Prostate gland (tissue), 2 donors: Measurements from ENCODE around the gene SS18L1. TPM values are rescaled to one million over a fixed set of nuclear protein-coding genes. Genes with fewer than 3 reads are reported as not detected.

Experiments used
- DNase-seq: peaks from one replicate; pipeline ENCODE4 v3.0.0-alpha.2; 2019; ENCODE audit warnings: low spot score
- H3K27ac ChIP-seq, 2 donors: fragments of 200-600 bp; sonication (generic); 2 replicates each; pipeline ENCODE4 v1.5.1; 2017 to 2019
- H3K27me3 ChIP-seq: fragments of 200-600 bp; sonication (generic); replicated peaks from 2 replicates; pipeline ENCODE4 v1.5.1; 2019; ENCODE audit not compliant: insufficient read depth
- H3K36me3 ChIP-seq, 2 donors: fragments of 200-600 bp; sonication (generic); 1 replicate in 1 of 2; 2 replicates in 1 of 2; pipeline versions ENCODE4 v1.5.1 to v1.8.1; 2017 to 2019
- H3K4me1 ChIP-seq: fragments of 200-600 bp; sonication (generic); replicated peaks from 2 replicates; pipeline ENCODE4 v1.5.1; 2019
- H3K4me3 ChIP-seq, 2 donors: fragments of 200-600 bp; sonication (generic); 2 replicates each; pipeline ENCODE4 v1.5.1; 2017 to 2019
- H3K9me3 ChIP-seq: fragments of 200-600 bp; sonication (generic); 2 replicates; pipeline ENCODE4 v1.5.1; 2017
- POLR2A ChIP-seq: fragments of 450-650 bp; IDR thresholded peaks from one replicate; pipeline ENCODE4 v1.6.1; 2016; ENCODE audit warnings: antibody characterized with exemption, mild to moderate bottlenecking
- POLR2AphosphoS5 ChIP-seq: sonication (generic); formaldehyde crosslinking; IDR thresholded peaks from one replicate; pipeline ENCODE4 v1.6.1; 2017; ENCODE audit warnings: antibody characterized with exemption
- WGBS: methylation state at CpG from one replicate; pipeline ENCODE4 v1.1.5; 2018; 5-methylcytosine and 5-hydroxymethylcytosine counted together
- intact Hi-C: fragments of 100-400 bp; cut with DNase I; formaldehyde crosslinking; loops from one replicate; pipeline ENCODE4 v1.14.2; 2022
- total RNA-seq, 2 donors: library from RNA; depleted of rRNA; stranded (reverse); fragments of >200 nt; gene quantifications; one replicate each; pipeline ENCODE4 v1.1.0, GENCODE V29; 2016
- TF ChIP-seq, protein P1 (sequence below), 4 experiments: fragments of 200-600 bp in 2 of 4; fragments of 450-650 bp in 2 of 4; sonication (generic) in 2 of 4; IDR thresholded peaks; 1 replicate in 3 of 4; 2 replicates in 1 of 4; pipeline ENCODE4 v1.5.1; 2016 to 2019; ENCODE audit warnings: antibody characterized with exemption in 4 of 4, mild to moderate bottlenecking in 2 of 4, moderate library complexity in 2 of 4

The SS18L1 gene
- total RNA-seq, 2 donors from 2014 or later: 17.9 to 32.7 TPM

DNA sequence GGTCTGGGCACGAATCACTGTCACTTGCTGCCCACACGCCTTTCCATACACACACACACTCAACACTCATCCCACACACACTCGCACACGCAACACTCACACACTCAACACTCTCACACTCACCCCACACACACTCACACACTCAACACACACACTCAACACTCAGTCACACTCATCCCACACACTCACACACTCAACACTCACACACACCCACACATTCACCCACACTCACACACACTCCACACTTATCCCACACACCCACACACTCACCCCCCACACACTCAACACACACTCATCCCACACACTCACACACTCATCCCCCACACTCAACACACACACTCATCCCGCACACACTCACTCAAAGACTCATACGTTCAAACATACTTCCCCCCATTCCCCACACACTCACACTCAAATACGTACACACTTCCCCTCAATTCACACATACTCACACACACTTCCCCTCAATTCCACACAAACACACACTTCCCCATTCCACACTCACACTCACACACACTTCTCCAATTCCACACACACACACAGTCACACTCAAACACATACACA, 85.5 kb downstream of the SS18L1 start:
- H3K27me3 ChIP-seq: no peaks in the 10 kb centered on the region
- H3K4me3 ChIP-seq: no peak overlapping the region
- no peaks in the 10 kb centered on the region for H3K36me3 ChIP-seq
- peaks cover 10% of the 10 kb centered on the region for H3K4me1 ChIP-seq
- H3K27ac ChIP-seq: no peak overlapping the region
- TF ChIP-seq POLR2A (no peak), POLR2AphosphoS5 (no peak)
- TF ChIP-seq, protein P1, sequence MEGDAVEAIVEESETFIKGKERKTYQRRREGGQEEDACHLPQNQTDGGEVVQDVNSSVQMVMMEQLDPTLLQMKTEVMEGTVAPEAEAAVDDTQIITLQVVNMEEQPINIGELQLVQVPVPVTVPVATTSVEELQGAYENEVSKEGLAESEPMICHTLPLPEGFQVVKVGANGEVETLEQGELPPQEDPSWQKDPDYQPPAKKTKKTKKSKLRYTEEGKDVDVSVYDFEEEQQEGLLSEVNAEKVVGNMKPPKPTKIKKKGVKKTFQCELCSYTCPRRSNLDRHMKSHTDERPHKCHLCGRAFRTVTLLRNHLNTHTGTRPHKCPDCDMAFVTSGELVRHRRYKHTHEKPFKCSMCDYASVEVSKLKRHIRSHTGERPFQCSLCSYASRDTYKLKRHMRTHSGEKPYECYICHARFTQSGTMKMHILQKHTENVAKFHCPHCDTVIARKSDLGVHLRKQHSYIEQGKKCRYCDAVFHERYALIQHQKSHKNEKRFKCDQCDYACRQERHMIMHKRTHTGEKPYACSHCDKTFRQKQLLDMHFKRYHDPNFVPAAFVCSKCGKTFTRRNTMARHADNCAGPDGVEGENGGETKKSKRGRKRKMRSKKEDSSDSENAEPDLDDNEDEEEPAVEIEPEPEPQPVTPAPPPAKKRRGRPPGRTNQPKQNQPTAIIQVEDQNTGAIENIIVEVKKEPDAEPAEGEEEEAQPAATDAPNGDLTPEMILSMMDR (IDR thresholded peaks at IDR 0.05): no peak
- WGBS: 73% methylated on average over 7 of the region's 7 CpGs
- DNase-seq: no peak
- H3K9me3 ChIP-seq: no peaks in the 10 kb centered on the region
- intact Hi-C loops: no loop called here

DNA sequence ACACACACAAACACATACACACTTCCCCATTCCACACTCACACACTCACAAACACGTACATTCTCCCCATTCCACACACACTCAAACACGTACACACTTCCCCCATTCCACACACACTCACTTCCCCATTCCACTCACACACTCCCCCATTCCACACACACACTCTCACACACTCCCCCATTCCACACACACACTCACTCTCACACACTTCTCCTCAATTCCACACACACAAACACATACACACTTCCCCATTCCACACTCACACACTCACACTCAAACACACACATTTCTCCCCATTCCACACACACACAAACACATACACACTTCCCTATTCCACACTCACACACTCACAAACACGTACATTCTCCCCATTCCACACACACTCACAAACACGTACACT, 86.1 kb downstream of the SS18L1 start:
- H3K27me3 ChIP-seq: no peaks in the 10 kb centered on the region
- H3K36me3 ChIP-seq: no peaks in the 10 kb centered on the region
- intact Hi-C loops: no loop called here
- H3K4me1 ChIP-seq: peaks cover 16% of the 10 kb centered on the region
- H3K27ac ChIP-seq: no peak overlapping the region
- no peak for TF ChIP-seq POLR2A
- TF ChIP-seq, protein P1 (IDR thresholded peaks at IDR 0.05): no peak
- TF ChIP-seq POLR2AphosphoS5: no peak
- no peaks in the 10 kb centered on the region for H3K9me3 ChIP-seq
- 59% methylated on average over 4 of the region's 4 CpGs for WGBS
- DNase-seq: no peak
- H3K4me3 ChIP-seq: no peak overlapping the region

DNA sequence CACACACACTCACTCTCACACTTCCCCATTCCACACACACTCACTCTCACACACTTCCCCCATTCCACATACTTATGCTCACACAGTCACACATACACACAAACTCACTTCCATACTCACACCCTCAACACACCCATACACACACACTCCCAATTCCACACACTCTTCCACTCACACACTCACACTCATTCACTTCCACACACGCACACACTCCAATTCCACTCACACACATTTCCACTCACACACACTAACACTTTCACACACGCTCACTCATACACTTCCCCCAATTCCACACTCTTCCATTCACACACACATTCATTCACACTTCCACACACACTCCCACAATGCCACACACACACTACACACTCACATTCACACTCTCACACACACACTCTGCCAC, 86.7 kb downstream of the SS18L1 start:
- no peak for DNase-seq
- H3K36me3 ChIP-seq: no peaks in the 10 kb centered on the region
- WGBS: 97% methylated on average over 2 of the region's 2 CpGs
- no peaks in the 10 kb centered on the region for H3K27me3 ChIP-seq
- H3K4me3 ChIP-seq: no peak overlapping the region
- intact Hi-C loops: no loop called here
- H3K4me1 ChIP-seq: peaks cover 22% of the 10 kb centered on the region
- H3K27ac ChIP-seq: no peak overlapping the region
- TF ChIP-seq POLR2A (no peak), POLR2AphosphoS5 (no peak)
- TF ChIP-seq, protein P1 (IDR thresholded peaks at IDR 0.05): no peak
- no peaks in the 10 kb centered on the region for H3K9me3 ChIP-seq

DNA sequence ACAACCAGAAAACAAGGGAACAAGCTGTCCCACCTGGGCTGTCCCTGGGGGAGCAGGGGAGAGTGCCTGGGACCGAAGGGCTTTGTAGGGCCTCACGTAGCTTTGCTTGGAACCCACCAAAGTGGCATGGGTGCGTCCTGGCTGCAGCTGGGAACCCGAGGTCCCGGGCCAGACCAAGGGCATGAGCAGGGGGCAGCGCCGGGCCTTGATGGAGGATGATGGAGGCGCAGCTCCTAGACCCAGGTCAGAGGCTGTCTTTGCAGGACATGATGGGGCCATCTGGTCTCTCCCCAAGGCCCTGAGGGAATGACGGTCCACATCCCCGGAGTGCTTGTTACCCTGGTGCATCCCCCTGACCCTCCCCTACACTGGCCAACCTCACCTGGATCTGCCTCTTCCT, 87.1 kb downstream of the SS18L1 start:
- intact Hi-C loops: no loop called here
- no peak for DNase-seq
- H3K4me1 ChIP-seq: peaks cover 23% of the 10 kb centered on the region
- TF ChIP-seq POLR2A: no peak
- TF ChIP-seq, protein P1 (IDR thresholded peaks at IDR 0.05): no peak
- no peak for TF ChIP-seq POLR2AphosphoS5
- H3K9me3 ChIP-seq: no peaks in the 10 kb centered on the region
- no peak overlapping the region for H3K27ac ChIP-seq
- H3K4me3 ChIP-seq: no peak overlapping the region
- H3K27me3 ChIP-seq: no peaks in the 10 kb centered on the region
- WGBS: 87% methylated on average over 10 of the region's 10 CpGs
- H3K36me3 ChIP-seq: no peaks in the 10 kb centered on the region

DNA sequence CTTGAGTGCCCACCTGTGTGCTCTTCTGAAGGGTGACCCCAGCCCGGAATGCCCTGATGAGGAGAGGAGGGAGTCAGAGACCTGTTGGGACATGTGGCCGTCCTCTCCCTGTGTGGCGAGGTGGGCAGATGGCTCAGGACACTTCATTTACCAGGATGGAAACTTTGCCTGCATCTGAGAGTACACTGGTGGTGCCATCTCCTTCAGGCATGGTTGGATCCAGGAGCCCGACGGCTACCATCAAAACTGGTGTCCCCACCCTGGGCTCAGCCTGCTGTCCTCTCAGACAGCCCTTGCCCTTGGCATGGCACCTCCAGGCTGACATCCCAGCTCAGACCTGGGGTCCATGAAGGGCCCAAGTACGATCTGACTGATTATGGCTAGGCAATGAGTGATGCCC, 87.7 kb downstream of the SS18L1 start:
- TF ChIP-seq, protein P1 (IDR thresholded peaks at IDR 0.05): no peak
- TF ChIP-seq POLR2AphosphoS5 (no peak), POLR2A (no peak)
- no peak for DNase-seq
- 76% methylated on average over 6 of the region's 6 CpGs for WGBS
- H3K4me3 ChIP-seq: no peak overlapping the region
- intact Hi-C loops: no loop called here
- no peaks in the 10 kb centered on the region for H3K27me3 ChIP-seq
- no peak overlapping the region for H3K27ac ChIP-seq
- no peaks in the 10 kb centered on the region for H3K9me3 ChIP-seq
- no peaks in the 10 kb centered on the region for H3K36me3 ChIP-seq
- peaks cover 23% of the 10 kb centered on the region for H3K4me1 ChIP-seq
